MM.1S (cell line): Measurements from ENCODE around the gene BACE2.

Experiments used
- DNase-seq: peaks from one replicate; pipeline ENCODE4 v3.0.0-alpha.2; 2015
- H2AFZ ChIP-seq: fragments of 300-600 bp; sonication (generic); 2 replicates; pipeline ENCODE4 v1.6.0; 2016; ENCODE audit warnings: antibody characterized with exemption, low read length
- H3F3A ChIP-seq: fragments of 300-600 bp; sonication (generic); 2 replicates; pipeline ENCODE4 v1.6.1; 2016; ENCODE audit warnings: mild to moderate bottlenecking, antibody characterized with exemption, low read length, moderate library complexity, mixed read lengths; ENCODE audit not compliant: insufficient read depth
- H3K27ac ChIP-seq: fragments of 300-600 bp; sonication (generic); 2 replicates; pipeline ENCODE4 v1.5.1; 2016; ENCODE audit warnings: mild to moderate bottlenecking, low read length
- H3K27me3 ChIP-seq: fragments of 300-600 bp; sonication (generic); replicated peaks from 2 replicates; pipeline ENCODE4 v1.6.0; 2016; ENCODE audit warnings: low read length; ENCODE audit not compliant: insufficient read depth
- H3K36me3 ChIP-seq: fragments of 300-600 bp; sonication (generic); replicated peaks from 2 replicates; pipeline ENCODE4 v1.6.1; 2016; ENCODE audit warnings: mild to moderate bottlenecking, low read length, mixed read lengths; ENCODE audit not compliant: insufficient read depth
- H3K4me1 ChIP-seq: fragments of 300-600 bp; sonication (generic); 2 replicates; pipeline ENCODE4 v1.6.1; 2016; ENCODE audit warnings: low read length, mixed read lengths
- H3K4me2 ChIP-seq: fragments of 300-600 bp; sonication (generic); 2 replicates; pipeline ENCODE4 v1.6.0; 2016; ENCODE audit warnings: low read depth, low read length
- H3K4me3 ChIP-seq: fragments of 300-600 bp; sonication (generic); 2 replicates; pipeline ENCODE4 v1.5.1; 2016; ENCODE audit warnings: low read length, mixed read lengths
- H3K79me2 ChIP-seq: fragments of 300-600 bp; sonication (generic); 2 replicates; pipeline ENCODE4 v1.6.1; 2016; ENCODE audit warnings: mixed run types, low read length, mixed read lengths
- H3K9ac ChIP-seq: fragments of 300-600 bp; sonication (generic); 2 replicates; pipeline ENCODE4 v1.6.1; 2016; ENCODE audit warnings: low read length, mixed read lengths
- H3K9me2 ChIP-seq: fragments of 300-600 bp; sonication (generic); replicated peaks from 2 replicates; pipeline ENCODE4 v1.6.1; 2016; ENCODE audit warnings: mild to moderate bottlenecking, low read length, mixed read lengths; ENCODE audit not compliant: insufficient read depth
- H3K9me3 ChIP-seq: fragments of 300-600 bp; sonication (generic); replicated peaks from 2 replicates; pipeline ENCODE4 v1.6.1; 2016; ENCODE audit warnings: mild to moderate bottlenecking, low read length, mixed read lengths; ENCODE audit not compliant: insufficient read depth
- H4K20me1 ChIP-seq: fragments of 300-600 bp; sonication (generic); 2 replicates; pipeline ENCODE4 v1.6.1; 2016; ENCODE audit warnings: mild to moderate bottlenecking, low read length, moderate library complexity, mixed read lengths; ENCODE audit not compliant: insufficient read depth
- EZH2 ChIP-seq: fragments of 300-600 bp; sonication (generic); optimal IDR thresholded peaks from 2 replicates; pipeline ENCODE3; 2017; ENCODE audit warnings: low read depth, mild to moderate bottlenecking, antibody characterized with exemption, low read length, mixed read lengths
- EZH2phosphoT487 ChIP-seq: fragments of 300-600 bp; sonication (generic); IDR thresholded peaks from 2 replicates; pipeline ENCODE4 v1.6.1; 2018; ENCODE audit warnings: antibody characterized with exemption, low read length
- TF ChIP-seq, protein P1 (sequence below): fragments of 300-600 bp; sonication (generic); IDR thresholded peaks from 2 replicates; pipeline ENCODE4 v1.5.1; 2016; ENCODE audit warnings: antibody characterized with exemption, low read length, mixed read lengths

Gene BACE2

DNA sequence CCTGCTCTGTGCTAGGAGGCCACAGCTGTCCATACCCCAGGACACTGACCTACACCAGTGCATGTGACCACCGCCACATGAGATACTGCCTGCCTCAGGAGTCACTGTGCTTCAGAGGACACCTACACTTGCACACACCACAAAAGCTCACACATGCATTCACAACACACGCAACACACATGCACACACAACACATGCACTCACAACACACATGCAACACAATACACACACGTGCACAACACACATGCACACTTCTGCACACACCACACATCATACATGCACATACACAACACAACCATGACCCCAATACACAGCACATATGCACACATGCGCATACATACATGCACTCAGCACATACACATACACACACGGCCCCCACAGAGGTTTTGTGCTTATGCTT lies 28.7 kb upstream of the BACE2 start:
- Histone ChIP-seq H3K79me2 (no peaks in the 10 kb centered on the region), H3K9me2 (no peaks in the 10 kb centered on the region), H3K4me3 (no peak overlapping the region), H3K27ac (no peak overlapping the region), H3K9ac (no peak overlapping the region), H3K4me1 (no peaks in the 10 kb centered on the region), H3F3A (no peaks in the 10 kb centered on the region), H4K20me1 (no peaks in the 10 kb centered on the region), H3K4me2 (no peak overlapping the region), H2AFZ (no peak overlapping the region), H3K36me3 (no peaks in the 10 kb centered on the region), H3K27me3 (peaks cover 37% of the 10 kb centered on the region), H3K9me3 (no peaks in the 10 kb centered on the region)
- no peak for DNase-seq
- no peak for TF ChIP-seq EZH2phosphoT487
- no peak for TF ChIP-seq EZH2
- TF ChIP-seq, protein P1, sequence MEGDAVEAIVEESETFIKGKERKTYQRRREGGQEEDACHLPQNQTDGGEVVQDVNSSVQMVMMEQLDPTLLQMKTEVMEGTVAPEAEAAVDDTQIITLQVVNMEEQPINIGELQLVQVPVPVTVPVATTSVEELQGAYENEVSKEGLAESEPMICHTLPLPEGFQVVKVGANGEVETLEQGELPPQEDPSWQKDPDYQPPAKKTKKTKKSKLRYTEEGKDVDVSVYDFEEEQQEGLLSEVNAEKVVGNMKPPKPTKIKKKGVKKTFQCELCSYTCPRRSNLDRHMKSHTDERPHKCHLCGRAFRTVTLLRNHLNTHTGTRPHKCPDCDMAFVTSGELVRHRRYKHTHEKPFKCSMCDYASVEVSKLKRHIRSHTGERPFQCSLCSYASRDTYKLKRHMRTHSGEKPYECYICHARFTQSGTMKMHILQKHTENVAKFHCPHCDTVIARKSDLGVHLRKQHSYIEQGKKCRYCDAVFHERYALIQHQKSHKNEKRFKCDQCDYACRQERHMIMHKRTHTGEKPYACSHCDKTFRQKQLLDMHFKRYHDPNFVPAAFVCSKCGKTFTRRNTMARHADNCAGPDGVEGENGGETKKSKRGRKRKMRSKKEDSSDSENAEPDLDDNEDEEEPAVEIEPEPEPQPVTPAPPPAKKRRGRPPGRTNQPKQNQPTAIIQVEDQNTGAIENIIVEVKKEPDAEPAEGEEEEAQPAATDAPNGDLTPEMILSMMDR = no peak

DNA sequence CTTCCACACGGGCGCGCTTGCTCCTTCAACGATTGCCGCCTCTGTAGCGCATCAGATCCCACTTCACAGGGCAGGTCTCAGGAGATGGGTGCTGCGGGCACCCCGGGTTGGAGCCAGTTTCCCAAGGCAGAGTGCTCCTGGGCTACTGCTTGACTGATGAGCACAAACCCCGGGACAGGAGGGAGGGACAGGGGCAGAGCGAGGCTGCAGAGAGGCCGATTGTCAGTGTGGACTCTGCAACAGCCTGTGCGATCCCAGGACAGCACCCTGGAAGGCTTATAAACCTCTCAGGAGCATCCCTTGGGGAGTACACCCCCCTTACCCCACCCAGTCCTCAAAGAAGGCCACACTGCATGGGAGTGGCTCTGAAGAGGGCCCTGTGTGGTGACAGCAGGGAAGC lies 28.0 kb upstream of the BACE2 start:
- no peak for DNase-seq
- TF ChIP-seq EZH2 (no peak), EZH2phosphoT487 (no peak)
- TF ChIP-seq, protein P1 = no peak
- H3K27ac ChIP-seq = no peak overlapping the region
- H2AFZ ChIP-seq = no peak overlapping the region
- no peaks in the 10 kb centered on the region for H3F3A ChIP-seq
- no peaks in the 10 kb centered on the region for H4K20me1 ChIP-seq
- H3K79me2 ChIP-seq = no peaks in the 10 kb centered on the region
- H3K9me2 ChIP-seq = no peaks in the 10 kb centered on the region
- peaks cover 37% of the 10 kb centered on the region for H3K27me3 ChIP-seq
- H3K9me3 ChIP-seq = no peaks in the 10 kb centered on the region
- no peak overlapping the region for H3K9ac ChIP-seq
- H3K4me1 ChIP-seq = no peaks in the 10 kb centered on the region
- H3K36me3 ChIP-seq = no peaks in the 10 kb centered on the region
- H3K4me2 ChIP-seq = no peak overlapping the region
- H3K4me3 ChIP-seq = no peak overlapping the region

DNA sequence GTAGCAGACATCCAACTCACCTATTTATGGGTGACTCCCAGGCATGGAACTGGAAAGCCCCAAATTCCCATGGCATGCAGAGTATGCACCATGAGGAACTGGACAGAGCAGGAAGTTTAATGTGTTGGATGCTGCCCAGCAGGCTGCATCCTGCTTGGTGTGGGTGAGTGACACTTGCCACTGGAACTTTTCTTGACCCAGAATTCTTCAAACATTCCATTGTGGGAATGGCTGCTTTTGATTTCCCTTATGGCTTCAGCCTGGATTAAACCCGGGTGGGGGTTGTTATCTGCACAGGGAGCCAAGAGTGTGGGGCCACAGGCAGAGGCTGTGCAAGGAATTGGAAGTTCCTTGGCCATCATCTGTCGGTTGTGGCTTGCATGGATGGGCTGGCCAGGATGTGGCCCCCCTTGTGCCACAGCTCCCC lies 26.9 kb upstream of the BACE2 start:
- Histone ChIP-seq H3K4me2 (no peak overlapping the region), H4K20me1 (no peaks in the 10 kb centered on the region), H3F3A (no peaks in the 10 kb centered on the region), H3K79me2 (no peaks in the 10 kb centered on the region), H3K9me3 (no peaks in the 10 kb centered on the region), H3K27me3 (peaks cover 37% of the 10 kb centered on the region), H3K9me2 (no peaks in the 10 kb centered on the region), H3K9ac (no peak overlapping the region), H3K4me1 (no peaks in the 10 kb centered on the region), H3K4me3 (no peak overlapping the region), H3K36me3 (no peaks in the 10 kb centered on the region), H2AFZ (no peak overlapping the region), H3K27ac (no peak overlapping the region)
- DNase-seq = no peak
- TF ChIP-seq EZH2 = no peak

DNA sequence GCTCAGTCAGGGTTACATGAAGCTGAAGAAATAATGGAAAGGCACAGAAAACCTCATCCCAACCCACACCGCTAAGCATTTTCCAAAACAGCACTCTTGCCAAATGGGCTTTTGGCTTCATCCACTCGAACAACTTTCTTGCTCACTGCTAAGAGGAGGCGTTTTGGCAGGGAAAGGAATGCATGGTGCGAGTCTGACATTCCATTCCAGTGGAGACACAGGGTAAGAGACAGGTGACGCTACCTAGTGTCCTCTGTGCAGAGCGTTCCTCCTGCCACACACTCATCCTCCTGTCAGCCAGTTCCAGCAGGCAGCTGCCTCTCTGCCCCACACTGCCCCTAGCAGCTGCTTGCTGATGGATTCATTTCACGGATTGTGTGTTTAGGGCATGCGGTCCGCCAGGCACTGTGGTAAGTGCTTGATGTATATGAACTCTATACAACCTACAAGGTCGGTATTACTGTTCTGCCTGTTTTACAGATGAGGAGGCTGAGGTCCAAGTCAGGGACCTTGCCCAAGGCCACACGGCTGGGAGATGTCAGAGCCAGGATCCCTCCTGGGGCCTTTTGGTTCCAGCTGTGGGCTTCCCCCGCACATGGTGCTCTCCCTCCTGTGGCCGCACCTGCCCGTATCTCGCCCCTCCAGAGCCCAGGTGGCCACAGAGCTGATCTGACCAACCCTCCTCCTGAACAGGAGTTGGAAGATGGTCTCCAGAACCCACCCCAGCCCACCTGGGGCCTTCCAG lies 25.7 kb upstream of the BACE2 start:
- Histone ChIP-seq H3K9ac (no peak overlapping the region), H3K9me2 (no peaks in the 10 kb centered on the region), H3K79me2 (no peaks in the 10 kb centered on the region), H3K4me3 (no peak overlapping the region), H3K9me3 (no peaks in the 10 kb centered on the region), H3F3A (no peaks in the 10 kb centered on the region), H3K27ac (no peak overlapping the region), H3K27me3 (peaks cover 37% of the 10 kb centered on the region), H4K20me1 (no peaks in the 10 kb centered on the region), H3K4me1 (no peaks in the 10 kb centered on the region), H3K4me2 (no peak overlapping the region), H2AFZ (no peak overlapping the region), H3K36me3 (no peaks in the 10 kb centered on the region)
- DNase-seq = no peak
- TF ChIP-seq EZH2phosphoT487 (no peak), EZH2 (no peak)
- TF ChIP-seq, protein P1 = no peak
